Posterior vena cava (tissue), 2 donors: ENCODE measurements around the gene CIBAR2. TPM values are rescaled to one million over a fixed set of nuclear protein-coding genes. Genes with fewer than 3 reads are reported as not detected.

Experiments used
- DNase-seq: peaks from one replicate; pipeline ENCODE4 v3.0.0-alpha.2; 2020; ENCODE audit warnings: low spot score
- intact Hi-C, 2 donors: fragments of 100-400 bp; cut with DNase I; formaldehyde crosslinking; loops; one replicate each; pipeline versions ENCODE4 v1.14.1 to v1.14.2; 2022 to 2023
- total RNA-seq, 2 donors: library from RNA; stranded (reverse); fragmentation: NEBNext Ultra II Directional; extraction: Animal tissue kit (Norgen Biotek cat#: 25700); gene quantifications; one replicate each; pipeline ENCODE4 v1.2.1, GENCODE V29; 2021
- donor health status: DM: yes; HTN: yes; CAD: no.
- donor health status: DM: yes; HTN: yes; CAD: no.

CIBAR2 gene
- total RNA-seq, 2 donors from 2014 or later = not detected

- intact Hi-C loops = no loop called here
- no peak for DNase-seq
Observed at GRCh38 chr16:85145734-85146531, 33.7 kb upstream of the CIBAR2 start.

- intact Hi-C loops = no loop called here
- no peak for DNase-seq
Observed at GRCh38 chr16:85145188-85145587, 32.9 kb upstream of the CIBAR2 start.

GRCh38 chr16:85144026-85144915, 32.0 kb upstream of the CIBAR2 start:
- intact Hi-C loops = no loop called here
- no peak for DNase-seq

- intact Hi-C loops = no loop called here
Observed at GRCh38 chr16:85142771-85143211, 30.5 kb upstream of the CIBAR2 start.

GRCh38 chr16:85142129-85142513, 29.8 kb upstream of the CIBAR2 start:
- intact Hi-C loops = no loop called here
- no peak for DNase-seq

More at GRCh38 chr16:85142771-85143211, 30.5 kb upstream of the CIBAR2 start:
- no peak for DNase-seq

- intact Hi-C loops = no loop called here
- DNase-seq = peak; percentile 81
Observed at GRCh38 chr16:85141491-85142128, 29.3 kb upstream of the CIBAR2 start.

- DNase-seq = no peak
- intact Hi-C loops = no loop called here
Observed at GRCh38 chr16:85140455-85141012, 28.3 kb upstream of the CIBAR2 start.

- no peak for DNase-seq
- intact Hi-C loops = loop anchor here in 1 of 2 donors (10.0 kb wide), 1 partner anchor 95 kb away; no protein-coding TSS in a partner anchor
Observed at GRCh38 chr16:85139881-85140339, 27.6 kb upstream of the CIBAR2 start.

- DNase-seq = no peak
- intact Hi-C loops = loop anchor here in 1 of 2 donors (10.0 kb wide), 1 partner anchor 96 kb away; no protein-coding TSS in a partner anchor
Observed at GRCh38 chr16:85138825-85139627, 26.8 kb upstream of the CIBAR2 start.

- intact Hi-C loops = loop anchor here in 1 of 2 donors (10.0 kb wide), 1 partner anchor 97 kb away; no protein-coding TSS in a partner anchor
Observed at GRCh38 chr16:85138073-85138824, 26.0 kb upstream of the CIBAR2 start.

GRCh38 chr16:85137323-85138072, 25.2 kb upstream of the CIBAR2 start:
- intact Hi-C loops = loop anchor here in 1 of 2 donors (10.0 kb wide), 1 partner anchor 97 kb away; no protein-coding TSS in a partner anchor
- DNase-seq = peak; percentile 98

More at GRCh38 chr16:85138073-85138824, 26.0 kb upstream of the CIBAR2 start:
- DNase-seq = no peak

GRCh38 chr16:85136702-85137322, 24.5 kb upstream of the CIBAR2 start:
- intact Hi-C loops = loop anchor here in 1 of 2 donors (10.0 kb wide), 1 partner anchor 98 kb away; no protein-coding TSS in a partner anchor
- no peak for DNase-seq

GRCh38 chr16:85136213-85136701, 24.0 kb upstream of the CIBAR2 start:
- no peak for DNase-seq
- intact Hi-C loops = loop anchor here in 1 of 2 donors (10.0 kb wide), 1 partner anchor 99 kb away; no protein-coding TSS in a partner anchor

GRCh38 chr16:85134789-85135142, 22.5 kb upstream of the CIBAR2 start:
- intact Hi-C loops = loop anchor here in 1 of 2 donors (10.0 kb wide), 1 partner anchor 100 kb away; no protein-coding TSS in a partner anchor
- DNase-seq = peak; percentile 83

- intact Hi-C loops = loop anchor here in 1 of 2 donors (10.0 kb wide), 1 partner anchor 101 kb away; no protein-coding TSS in a partner anchor
- DNase-seq = no peak
Observed at GRCh38 chr16:85134076-85134788, 22.0 kb upstream of the CIBAR2 start.
